CD1c-positive myeloid dendritic cell (primary cell): ENCODE measurements around the gene MOB1B.
"Not testable (repeated sequence)": the region's sequence is repeated elsewhere in the genome, so short reads cannot be mapped to it uniquely, and the experiment has no call there.

Experiments
- DNase-seq: peaks from one replicate; pipeline ENCODE4 v3.0.0-alpha.2; 2016; ENCODE audit errors: extremely low spot score

Gene MOB1B

DNA sequence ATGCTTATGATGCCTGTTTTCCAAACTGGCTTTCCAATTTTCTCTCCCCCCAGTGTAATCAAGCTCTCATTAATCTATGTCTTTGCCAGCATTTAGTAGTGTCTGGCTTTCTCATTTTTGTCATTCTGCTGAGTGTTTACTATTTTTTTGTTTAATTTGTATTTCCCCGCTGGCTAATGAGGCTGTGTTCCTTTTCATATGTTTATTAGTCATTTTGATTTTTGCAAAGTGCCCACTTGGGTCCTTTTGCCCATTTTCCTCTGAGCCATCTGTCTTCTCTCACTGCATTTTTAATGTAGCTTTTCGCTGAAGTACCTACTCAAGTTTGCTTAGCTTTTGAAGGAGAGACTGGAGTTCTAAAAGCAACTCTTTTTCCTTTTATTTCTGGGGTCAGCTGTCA is 106.0 kb downstream of the MOB1B start:
- no peak for DNase-seq

DNA sequence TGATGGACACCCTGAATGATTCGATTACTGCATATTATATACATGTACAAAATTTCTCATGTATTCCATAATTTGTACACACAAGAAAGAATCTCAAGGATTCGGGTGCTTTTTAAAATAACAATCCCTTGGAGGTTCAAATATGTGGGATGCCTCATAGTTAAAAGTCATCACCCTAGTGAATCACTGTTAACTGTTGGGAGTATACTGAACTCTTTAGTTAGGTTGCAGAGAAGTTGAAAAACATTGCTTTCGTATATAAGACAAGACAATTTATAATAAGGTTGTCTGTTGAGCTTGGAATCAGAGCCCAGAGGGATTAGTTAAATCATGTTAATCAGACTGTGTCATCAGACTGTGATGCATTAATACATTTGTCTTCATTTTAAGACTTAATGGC is 106.9 kb downstream of the MOB1B start:
- no peak for DNase-seq

DNA sequence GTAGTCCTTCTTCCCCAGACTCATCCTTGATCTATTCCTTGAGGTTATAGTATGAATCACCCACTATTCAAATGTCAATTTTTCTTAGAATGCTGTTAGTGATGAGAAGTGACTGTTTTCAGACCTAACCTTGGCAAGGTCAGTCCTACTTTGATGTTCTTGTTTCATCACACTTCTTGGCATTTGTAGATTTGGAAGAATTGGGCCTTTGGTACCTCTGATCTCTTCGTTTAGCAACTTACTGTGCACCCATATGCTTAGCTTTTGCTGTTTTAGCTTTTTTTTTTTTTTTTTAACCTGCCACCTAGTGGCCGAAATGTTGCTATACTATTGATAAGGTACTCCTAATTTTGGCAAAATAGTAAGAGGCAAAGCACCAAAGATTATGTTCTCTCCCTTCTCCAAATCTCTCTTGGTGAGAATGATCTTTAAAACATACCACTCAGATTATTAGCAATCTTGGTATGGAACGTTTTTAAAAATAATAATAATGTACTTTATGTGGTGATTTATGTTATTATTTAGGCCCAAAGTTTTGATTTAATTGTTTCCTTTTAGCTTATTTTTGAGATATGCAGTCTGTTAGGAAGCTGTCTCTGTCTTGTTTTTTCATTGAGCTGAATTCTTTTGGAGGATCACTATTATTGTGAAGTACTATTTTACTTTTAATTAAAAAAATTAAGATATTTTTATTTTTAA is 107.9 kb downstream of the MOB1B start:
- peak; percentile 51 for DNase-seq

DNA sequence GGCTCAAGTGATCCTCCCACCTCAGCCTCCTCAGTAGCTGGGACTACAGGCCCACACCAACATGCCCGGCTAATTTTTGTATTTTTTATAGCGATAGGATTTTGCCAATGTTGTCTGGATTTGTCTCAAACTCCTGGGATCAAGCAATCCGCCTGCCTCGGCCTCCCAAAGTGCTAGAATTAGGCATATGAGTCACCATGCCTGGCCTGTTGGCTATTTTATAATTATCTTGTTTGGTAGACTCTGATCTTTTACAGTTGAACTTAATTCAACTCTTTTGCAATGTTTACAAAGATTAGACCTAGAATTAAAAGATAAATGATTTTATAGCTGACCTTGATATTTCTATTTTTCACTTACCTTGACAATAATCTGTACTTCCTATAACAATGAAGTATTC is 109.3 kb downstream of the MOB1B start:
- no peak for DNase-seq

DNA sequence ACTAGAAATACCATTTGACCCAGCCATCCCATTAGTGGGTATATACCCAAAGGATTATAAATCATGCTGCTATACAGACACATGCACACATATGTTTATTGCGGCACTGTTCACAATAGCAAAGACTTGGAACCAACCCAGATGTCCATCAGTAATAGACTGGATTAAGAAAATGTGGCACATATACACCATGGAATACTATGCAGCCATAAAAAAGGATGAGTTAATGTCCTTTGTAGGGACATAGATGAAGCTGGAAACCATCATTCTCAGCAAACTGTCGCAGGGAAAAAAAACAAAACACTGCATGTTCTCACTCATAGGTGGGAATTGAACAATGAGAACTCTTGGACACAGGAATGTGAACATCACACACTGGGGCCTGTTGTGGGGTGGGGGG is 115.2 kb downstream of the MOB1B start:
- not testable (repeated sequence) for DNase-seq

DNA sequence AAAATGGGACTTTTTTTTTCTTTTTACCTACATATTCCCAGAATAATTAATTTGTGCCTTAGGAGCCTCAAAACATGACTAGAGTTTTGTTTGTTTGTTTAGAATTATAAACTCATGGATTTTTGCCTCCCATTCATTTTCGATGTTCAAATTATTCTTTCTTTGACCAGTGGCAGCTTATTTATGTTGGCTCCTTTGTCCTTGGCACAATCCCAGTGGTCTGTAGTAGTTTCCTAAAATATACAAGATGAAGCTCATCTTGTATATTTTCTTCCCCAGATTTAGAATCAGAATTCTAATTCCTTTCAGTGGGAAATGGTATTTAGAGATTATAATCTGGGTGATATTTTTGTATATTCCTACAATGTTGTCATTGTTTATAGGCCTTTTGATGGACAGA is 118.4 kb downstream of the MOB1B start:
- DNase-seq: no peak

DNA sequence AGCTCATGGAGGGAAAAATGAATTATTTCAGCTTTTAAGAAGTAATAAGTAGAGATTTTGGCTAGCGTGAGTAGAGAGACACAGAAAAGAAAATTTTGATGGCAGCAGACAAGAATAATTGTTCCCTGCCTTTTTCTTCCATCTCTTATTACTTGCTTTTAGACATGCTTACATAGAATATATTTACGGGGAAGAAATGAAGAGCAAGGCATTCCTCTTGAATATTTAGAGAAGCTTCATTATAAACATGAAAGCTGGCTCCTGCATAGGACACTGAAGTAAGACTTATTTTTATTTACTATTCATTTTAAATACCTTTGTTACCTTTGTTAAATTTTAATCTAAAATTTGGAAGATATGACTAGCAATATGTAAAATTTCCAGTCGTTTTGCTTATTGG is 123.5 kb downstream of the MOB1B start:
- no peak for DNase-seq

DNA sequence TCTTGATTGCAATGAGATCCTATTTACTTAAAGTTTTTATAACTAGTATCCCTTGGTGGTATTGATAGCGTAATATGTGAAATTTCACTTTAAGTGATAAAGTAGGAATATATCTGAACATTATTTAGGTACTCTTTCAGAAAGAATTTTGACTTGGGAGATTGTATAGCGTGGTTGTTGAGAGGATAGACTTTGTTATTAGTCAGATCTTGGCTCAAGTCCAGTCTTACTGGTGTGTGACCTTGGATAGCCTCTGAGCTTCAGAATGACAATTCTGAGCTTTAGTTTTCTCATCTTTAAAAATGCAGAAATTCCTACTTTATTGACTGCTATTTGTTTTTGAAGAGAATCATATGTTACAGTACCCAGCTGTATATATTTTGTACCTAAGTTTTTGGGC is 123.9 kb downstream of the MOB1B start:
- no peak for DNase-seq

DNA sequence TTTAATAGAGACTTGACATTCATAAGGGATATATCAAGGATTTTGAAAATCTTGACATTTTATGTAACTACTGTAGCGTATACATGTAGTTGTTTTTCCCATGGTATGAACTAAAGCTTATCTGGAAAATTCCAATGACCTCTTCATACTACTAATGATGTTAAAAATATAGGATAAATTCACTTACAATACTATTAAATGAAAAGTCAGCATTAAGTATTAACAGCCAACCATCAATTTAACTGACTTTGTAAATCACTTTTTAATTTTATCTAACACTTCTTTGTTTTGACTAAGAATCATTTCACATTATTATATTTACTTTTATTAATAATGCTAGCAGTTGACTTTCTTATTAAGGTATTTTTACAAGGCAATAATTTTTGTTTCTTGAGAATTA is 125.4 kb downstream of the MOB1B start:
- no peak for DNase-seq

DNA sequence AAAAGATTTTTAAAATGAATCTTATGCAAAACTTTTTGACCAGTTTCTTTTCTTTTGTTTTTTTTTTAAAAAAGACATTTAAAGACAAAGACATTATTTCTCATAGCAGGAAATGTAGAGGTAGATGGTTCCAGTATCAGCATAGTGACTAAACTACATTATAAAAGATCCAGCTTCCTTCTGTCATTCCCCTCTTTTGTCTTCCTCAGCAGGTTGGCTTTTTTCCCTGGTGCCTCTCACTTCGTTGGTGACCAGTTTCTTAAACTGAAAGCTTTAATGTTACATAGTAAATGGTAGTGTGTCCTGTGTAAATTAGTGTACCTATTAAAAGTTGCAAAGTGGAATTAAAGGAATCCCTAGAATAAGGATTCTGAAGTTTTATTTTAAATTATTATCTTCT is 127.3 kb downstream of the MOB1B start:
- DNase-seq: no peak

DNA sequence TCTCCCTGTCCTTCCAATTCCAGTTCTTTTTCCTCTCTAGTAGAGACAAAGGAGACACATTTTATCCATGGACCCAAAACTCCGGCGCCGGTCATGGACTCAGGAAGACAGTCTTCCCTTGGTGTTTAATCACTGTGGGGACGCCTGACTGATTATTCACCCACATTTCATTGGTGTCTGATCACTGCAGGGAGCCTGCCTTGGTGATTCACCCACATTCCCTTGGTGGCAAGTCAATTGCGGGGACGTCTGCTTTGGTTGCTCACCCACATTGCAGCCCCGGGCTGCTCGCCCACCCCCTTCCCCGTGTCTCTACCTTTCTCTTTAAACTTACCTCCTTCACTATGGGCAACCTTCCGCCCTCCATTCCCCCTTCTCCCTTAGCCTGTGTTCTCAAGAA is 129.9 kb downstream of the MOB1B start:
- DNase-seq: not testable (repeated sequence)
